Stimulated activated CD4-positive, alpha-beta T cell treated with anti-CD3 and anti-CD28 coated beads, Interleukin-1b, Interleukin-23, amount 100 ng/mL, for 24 hours (primary cell): ENCODE results near the gene CTAGE6.
"Not testable (repeated sequence)": the region's sequence is repeated elsewhere in the genome, so short reads cannot be mapped to it uniquely, and the experiment has no call there.

Experiments
- DNase-seq, 4 experiments: peaks; one replicate each; pipeline ENCODE4 v3.0.0-alpha.2; 2020; ENCODE audit warnings: low read depth in 4 of 4, low spot score in 1 of 4

The CTAGE6 gene

GRCh38 chr7:143715543-143716193, 41.8 kb downstream of the CTAGE6 start:
- DNase-seq, result not testable (repeated sequence)

- DNase-seq, result not testable (repeated sequence)
Observed at GRCh38 chr7:143714581-143715454, 42.7 kb downstream of the CTAGE6 start.

DNA sequence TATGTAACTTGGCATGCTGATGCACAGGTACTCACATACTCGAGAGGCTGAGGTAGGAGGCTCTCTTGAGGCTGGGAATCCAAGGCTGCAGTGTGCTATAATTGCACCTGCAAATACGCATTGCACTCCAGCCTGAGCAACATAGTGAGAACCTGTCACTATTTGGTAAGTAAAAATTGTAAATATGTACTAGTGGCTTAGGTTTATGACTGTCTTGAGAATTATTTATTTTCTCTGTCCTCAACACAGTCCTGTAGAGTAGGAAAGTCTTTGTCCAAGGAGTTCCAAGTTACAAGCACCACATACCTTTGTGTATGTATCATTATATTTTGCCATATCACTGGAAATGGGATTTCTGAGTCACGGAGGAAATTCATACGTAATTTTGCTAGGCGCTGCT, 45.1 kb downstream of the CTAGE6 start:
- DNase-seq, result not testable (repeated sequence)

DNA sequence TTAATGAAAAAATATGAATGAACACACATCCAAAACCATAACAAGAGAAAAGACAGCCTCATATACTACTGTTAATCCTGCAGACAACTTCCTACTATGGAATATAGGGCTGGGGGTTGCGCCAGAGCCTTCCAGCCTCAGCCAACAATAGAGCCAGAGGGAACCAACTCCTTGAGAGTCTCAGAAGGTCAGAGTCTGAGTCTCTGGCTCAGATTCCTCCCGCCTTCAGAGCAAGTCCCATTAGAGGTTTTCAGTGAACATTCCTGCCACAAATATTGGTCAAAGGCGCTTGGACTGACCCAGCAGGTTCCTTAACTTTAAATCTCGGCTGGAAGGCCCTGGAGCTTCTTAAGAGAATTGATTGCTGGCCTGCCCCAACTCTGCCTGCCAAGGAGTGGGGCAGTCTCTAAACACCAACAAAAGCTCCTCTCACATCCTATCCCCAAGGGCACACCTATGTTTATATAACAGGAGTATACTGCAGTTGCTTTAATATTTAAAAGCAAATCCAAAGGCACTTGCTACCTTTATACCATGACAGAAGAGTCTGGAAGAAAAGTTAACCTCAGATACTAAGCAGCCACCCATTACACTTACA, 45.7 kb downstream of the CTAGE6 start:
- not testable (repeated sequence) for DNase-seq

- DNase-seq, result not testable (repeated sequence)
Observed at GRCh38 chr7:143709895-143710294, 47.6 kb downstream of the CTAGE6 start.
